Hippocampal formation (tissue), 2 donors: ENCODE results near the gene AFF1.
"Not testable (repeated sequence)": the region's sequence is repeated elsewhere in the genome, so short reads cannot be mapped to it uniquely, and the experiment has no call there.

ENCODE experiments used
- DNase-seq, 2 donors: peaks; one replicate each; lab custom pipeline; 2025; lab: John Stamatoyannopoulos, UW

The AFF1 gene

DNA sequence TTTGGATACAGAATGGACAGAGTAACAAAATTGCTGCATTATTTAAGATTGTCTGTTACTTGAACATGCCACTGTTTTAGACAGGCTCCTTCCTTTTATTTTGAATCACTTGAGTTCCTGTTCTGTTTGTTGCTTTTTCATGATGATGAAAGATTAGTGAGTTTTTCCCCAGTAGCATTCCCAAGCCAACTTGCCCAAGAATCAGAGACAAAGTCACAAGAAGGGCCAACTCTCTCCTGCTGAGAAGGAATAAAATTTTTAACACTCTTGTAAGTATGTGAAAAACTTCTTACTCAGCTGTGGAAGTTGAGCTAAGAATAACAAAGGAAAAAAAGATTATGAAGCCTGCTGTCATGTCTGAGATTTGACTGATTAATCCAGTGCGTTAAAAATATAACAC is 181.4 kb downstream of the AFF1 start:
- no peak for DNase-seq

DNA sequence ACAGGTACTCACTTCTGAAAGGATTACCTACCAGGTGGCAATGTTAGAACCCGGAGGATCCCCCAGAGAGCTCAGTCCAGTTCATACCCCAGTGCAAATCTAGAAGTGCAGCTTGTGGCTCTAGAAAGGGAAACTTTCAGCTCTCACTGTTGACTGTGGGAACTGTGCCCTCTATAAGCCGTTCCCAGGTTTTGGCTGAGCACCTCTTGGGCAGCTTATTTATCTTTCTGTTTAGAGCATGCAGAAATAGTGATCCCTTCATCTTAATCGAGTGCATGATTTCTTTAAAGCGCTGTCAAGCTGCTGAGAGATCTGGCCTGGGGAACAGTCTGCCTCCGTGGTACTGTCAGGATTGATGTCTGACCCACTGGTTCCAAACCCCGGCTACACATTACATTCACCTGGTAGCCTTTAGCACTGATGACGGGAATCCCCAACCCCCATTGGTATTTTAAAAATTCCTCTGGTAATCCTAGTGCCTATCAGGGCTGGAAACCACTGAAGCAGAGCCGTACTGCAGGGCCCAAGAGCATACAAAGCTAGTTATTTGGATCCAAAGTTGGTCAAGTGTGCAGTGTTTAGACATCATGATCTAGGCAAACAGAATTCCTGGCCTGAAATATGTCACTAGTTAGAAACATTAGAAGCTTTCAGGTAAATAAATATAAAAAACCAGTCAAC is 182.4 kb downstream of the AFF1 start:
- no peak for DNase-seq

DNA sequence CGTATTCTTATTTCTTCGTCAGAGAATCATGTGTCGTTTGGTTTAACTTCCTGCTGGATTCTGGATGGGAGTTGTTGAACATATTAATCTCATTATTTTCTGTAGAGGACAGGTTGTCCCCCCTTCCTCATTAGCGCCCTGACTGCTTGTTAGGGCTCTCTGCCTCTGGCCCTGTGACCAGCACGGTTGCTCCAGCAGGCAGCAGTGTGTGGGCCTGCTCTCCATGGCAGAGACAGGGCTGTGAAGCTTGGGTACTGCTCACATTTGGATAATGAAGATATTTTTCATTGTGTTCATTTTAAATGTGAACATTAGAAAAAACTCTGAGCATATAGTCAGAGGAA is 182.9 kb downstream of the AFF1 start:
- DNase-seq, result no peak

DNA sequence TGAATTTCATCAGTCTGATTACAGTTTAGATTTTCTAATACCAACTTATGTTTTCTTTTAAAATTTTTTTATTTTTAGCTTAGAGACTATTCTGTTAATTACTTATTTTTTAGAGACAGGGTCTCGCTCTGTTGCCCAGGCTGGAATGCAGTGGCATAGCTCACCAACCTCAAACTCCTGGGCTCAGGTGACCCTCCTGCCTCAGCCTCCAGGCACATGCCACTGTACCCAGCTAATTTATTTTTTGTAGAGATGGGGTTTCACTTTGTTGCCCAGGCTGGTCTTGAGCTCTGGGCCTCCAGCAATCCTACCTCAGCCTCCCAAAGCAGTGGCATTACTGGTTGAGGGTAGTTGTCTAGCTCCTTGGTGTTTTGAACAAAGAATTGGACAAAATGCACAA is 183.6 kb downstream of the AFF1 start:
- no peak for DNase-seq

DNA sequence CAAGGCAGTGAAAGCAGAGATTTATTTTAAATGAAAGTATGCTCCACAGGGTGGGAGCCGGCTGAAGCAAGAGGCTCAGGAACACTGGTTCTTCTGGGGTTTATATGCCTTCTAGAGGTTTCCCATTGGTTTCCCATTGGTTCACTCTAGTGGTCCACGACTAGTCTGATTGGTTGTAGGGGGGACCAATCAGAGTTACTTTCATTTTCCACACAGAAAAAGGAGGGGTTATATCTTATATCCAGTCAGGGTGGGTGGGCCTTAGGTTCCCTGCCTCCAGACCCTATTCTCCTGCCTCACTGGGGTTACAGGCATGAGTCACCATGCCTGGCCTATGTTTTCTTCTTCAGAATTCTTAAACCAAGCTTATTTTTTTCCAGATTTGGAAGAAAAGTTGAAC is 184.0 kb downstream of the AFF1 start:
- DNase-seq, result no peak

DNA sequence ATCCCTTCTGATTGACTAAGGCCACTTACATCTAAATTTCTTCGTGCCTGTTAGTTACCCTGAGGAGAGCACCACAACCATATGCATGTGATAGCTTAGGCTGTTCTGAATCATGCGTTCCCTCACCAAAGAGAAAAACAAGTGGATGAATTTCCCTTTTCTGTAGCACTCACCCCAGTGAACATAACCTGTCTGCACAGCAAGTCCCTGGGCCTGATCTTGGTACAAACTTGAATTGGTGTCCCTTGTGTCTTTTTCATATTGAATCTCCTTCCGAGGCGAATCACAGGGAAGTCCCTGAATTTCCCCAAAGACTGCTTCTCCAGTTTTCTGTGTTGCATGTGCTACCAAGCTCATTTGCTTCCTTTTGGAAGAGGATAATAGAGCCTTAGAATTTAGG is 185.2 kb downstream of the AFF1 start:
- no peak for DNase-seq

DNA sequence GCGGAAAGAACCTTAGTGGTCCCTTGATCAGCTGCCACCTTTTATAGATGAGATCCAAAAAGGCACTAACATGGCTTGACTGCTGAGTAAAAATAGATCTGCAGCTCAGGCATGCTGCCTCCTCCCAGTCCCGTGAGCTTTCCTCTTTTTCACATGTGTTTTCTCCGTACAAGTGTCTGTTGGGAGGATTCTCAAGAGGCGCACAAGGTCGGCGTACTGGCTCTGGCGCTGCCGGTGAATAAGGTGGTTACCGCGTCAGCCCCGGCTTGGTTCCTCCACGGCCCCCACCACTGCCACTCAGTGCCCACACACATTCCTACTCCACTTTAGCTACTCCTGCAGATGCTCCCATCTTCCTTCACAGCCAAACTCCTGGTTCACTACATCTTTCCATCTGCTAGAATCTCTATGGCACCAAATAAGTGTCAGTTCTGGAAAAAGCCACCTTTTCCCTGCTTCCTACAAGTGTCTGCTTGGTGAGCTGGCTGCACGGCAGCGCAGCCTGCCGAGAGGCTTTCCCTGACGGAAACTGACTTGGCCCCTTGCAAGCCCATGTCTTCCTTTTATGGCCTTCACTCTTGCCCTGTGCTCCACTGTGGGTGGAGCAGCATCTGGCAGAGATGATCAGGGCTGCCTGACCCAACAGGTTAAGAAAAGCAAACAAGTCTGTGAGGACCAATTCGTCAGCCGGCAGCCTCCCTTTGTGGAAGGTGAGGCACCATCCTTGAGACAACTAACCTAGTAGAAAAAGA is 185.8 kb downstream of the AFF1 start:
- DNase-seq, result no peak

DNA sequence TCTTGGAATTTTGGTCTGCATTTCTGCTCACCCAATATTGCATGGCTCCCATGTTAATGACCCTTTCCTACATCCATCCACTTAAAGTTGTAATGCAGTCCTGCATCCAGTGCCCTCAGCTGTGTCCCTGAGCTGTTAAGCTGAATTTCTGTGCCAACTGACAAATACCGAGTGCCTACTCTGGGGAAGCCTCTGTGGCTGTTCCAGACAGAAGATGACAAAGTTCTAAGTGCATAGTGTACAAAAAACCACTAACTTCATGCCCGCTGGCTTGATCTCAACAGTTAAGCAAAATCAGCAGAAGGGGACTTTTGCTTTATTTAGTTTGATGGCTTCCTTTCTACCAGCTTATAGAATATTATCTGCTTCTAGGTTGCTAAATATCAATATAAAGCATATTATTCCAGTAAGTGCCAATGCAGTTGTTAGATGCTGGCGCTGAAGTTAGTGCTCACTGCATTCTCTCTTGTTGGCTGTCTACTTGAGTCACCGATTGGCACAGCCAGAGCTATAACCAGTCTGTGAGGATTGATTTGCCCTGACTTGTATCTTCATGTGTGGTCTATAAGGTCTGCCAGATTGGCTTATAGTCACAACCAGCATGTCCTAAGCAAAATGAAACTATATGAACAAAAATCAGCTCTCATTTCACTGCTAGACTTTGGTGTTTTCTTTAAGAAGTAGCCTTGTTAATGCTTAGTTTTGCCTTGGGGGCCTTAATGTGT is 186.7 kb downstream of the AFF1 start:
- DNase-seq, result no peak

DNA sequence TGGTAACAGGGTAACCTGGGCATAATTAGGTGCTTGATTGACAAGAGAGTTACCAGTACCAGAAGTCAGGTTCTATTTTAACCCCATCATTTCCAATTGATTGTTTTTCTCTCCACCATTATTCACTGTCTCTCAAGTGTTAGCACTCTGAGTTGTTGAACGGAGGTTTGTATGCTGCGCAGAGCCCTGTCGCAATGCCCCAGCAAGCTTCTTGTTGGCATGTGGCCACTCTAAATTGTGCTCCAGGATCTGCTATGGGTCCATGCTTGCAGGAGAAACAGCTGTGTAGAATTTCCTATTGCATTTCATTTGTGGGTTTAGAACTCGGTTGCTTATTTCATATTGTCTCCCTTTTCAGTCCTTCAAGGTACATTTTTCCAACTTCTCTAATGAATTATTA is 187.4 kb downstream of the AFF1 start:
- no peak for DNase-seq

DNA sequence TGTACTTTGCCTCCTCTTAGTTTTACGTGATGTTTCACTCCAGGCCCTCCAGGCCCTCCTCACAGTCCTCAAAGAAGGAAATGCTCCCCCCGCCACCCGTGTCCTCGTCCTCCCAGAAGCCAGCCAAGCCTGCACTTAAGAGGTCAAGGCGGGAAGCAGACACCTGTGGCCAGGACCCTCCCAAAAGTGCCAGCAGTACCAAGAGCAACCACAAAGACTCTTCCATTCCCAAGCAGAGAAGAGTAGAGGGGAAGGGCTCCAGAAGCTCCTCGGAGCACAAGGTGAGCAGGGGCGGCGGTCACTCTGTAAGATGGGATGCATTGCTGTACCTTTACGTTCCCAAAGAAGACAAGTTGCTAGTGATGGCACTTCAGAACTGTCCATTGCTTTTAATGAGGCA is 191.2 kb downstream of the AFF1 start:
- no peak for DNase-seq

DNA sequence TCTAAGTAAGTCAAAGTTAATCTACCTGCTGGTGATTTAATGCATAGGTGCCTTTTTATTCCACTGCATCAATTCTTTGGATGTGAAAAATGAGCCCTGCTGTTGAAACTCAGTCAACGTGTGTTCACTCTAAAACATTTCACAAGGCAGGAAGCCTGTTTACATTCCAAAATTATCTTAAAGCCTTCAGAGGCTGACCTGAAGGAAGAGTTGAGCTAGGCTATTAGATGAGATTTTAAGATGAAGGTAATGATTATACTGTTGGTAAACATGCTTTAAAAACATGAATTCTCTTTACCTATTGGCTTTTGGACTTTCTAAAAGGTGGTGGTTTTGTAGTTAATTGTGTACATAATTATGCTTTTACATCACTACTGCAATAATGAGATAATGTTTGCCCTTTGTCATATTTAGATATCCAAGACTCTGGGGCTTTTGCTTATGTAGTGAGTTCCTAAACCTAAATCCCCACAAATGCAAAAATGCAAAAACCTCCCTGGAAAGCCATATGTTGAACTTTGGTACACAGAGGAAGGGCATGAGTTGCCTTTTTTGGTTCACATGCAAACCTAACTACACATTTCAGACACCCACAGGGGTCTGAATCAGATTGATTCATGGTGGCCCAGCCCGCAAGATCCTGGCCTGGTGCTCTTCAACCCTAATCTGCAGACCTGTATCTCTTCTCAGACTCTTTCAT is 193.3 kb downstream of the AFF1 start:
- no peak for DNase-seq

DNA sequence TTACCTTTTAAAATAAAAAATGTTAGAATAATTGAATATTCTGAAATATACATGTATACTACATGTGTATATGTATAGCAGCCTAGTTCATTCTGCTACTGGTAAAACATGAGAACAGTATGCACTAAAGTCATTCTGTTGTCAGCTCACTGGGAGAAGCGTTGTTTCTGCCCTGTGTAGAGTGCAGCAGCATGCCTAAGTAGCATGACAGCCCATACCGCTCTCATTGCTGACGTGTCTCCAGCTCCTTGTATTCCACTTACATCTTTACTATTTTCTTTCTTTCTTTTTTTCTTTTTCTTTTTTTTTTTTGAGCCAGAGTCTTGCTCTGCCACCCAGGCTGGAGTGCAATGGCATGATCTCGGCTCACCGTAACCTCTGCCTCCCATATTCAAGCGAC is 194.9 kb downstream of the AFF1 start:
- no peak for DNase-seq

DNA sequence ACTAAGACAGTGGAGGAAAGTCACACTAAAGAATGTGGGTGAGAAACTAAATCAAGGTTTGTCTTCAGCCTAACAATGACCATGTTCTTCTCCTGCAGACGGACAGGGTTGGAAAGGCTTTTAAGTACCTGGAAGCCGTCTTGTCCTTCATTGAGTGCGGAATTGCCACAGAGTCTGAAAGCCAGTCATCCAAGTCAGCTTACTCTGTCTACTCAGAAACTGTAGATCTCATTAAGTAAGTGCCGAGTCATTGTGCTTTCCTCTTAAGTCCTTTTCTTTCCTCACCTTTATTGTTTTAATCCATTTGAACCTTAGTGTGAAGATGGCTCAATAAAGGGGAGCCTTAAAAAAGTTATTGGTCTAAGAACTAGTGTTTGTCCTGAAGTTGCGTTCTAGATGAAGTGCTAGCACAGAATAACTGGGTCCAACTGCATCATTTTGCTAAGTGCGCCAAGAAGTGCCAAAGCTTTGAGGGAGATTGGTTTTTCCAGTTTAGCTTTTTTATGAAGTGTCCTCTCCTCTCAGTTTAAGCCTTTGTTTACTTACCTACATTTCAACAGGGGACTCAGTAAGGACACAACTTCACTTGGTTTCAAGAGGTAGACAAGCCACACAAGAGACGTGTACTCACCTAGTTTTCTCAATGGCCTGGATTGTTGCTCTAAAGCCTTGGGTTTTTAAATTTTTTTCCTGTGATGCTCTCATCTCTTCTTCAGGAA is 196.3 kb downstream of the AFF1 start:
- no peak for DNase-seq

DNA sequence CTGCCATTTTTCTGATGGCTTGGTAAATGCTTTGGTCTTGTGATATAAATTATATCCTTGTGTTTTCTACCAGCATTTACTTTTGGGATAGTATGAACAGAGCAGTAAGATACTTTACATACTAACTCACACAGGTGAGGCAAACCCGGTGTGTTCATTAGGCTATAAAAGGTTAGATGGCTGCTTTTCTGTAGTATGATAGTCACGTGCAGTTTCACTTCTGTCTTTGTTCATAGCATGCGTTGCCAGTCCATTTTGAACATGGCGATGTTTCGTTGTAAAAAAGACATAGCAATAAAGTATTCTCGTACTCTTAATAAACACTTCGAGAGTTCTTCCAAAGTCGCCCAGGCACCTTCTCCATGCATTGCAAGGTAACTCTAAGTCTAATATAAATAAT is 197.2 kb downstream of the AFF1 start:
- no peak for DNase-seq

DNA sequence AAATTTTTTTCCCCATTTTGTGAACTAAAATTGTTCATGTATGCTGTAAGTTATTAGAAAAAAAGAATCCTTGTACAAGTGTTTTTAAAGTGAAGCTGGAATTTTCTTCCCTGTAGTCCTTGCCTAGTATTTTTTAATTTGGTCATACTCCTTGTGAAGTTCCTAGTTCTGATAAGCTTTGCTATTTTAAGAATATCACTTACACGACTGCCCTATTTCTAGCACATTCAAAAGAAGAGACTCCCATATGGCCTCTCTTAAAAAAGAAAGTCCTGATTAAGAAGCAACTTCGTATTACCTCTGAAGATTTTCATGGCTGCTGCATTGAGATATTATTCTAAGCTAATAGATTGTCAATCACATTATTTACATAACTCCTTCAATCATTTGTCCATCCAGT is 198.4 kb downstream of the AFF1 start:
- DNase-seq, result no peak

DNA sequence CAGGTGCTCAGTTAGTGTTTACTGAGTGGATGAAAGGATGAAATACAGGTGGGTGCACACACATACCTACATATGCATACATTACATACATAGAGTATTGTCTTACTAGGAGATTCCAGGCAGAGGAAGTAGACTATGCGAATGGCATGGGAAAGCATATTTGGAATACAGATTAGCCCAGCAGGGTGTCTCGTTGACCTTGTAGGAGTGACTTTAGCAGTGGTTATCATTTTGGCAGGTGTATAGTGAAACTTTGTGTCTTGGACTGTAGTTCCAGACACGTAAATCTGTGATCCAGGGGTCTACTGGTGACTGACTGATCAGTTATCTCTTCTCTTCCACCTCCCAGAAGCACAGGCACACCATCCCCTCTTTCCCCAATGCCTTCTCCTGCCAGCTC is 199.3 kb downstream of the AFF1 start:
- DNase-seq, result no peak

DNA sequence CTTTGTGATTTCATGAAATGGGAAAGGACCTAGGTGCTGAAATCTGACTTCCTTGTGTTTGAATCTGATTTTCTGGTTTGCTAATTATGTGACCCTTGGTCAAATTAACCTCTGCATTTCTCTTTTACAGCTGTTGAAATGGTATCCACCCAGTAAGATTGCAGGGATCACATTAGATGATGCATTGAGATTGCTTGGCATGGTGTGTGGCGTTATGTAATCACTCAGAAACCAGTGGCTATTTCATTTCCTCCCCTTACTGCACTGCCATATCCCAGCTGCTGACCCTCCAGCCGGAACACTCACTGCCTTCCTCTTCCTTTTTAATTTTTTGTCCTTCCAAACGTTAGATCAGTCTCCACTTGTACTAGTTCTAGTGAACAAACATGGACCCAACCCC is 206.6 kb downstream of the AFF1 start:
- DNase-seq, result no peak

DNA sequence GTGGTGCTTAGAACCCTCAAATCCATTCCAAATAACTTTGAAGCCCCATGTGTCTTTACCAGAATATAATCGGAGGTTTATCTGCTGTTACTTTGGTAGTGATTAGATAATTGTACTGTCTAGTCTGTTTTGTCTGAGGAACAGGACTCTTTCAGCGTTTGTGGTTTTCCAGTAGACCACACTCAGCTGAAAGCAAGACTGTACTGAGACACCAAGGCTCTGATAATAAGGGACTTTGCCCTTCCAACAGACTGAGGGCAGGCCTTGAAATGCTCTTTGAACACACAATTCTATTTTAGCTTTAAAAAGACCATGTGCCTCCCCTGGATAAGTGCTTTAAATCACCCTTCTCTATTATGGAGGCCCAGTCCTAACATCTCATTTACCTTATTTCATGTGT is 209.5 kb downstream of the AFF1 start:
- no peak for DNase-seq

DNA sequence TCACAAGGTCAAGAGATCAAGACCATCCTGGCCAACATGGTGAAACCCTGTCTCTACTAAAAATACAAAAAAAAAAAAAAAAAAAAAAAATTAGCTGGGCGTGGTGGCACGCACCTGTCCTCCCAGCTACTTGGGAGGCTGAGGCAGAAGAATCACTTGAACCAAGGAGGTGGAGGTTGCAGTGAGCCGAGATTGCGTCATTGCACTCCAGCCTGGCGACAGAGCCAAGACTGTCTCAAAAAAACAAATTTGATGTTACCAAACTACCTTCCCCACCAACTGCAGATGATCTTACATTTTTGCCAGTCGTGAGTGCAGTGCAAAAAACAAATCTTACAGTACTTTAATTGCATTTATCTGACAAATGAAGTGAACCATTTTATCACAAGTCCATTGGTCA is 211.1 kb downstream of the AFF1 start:
- not testable (repeated sequence) for DNase-seq

DNA sequence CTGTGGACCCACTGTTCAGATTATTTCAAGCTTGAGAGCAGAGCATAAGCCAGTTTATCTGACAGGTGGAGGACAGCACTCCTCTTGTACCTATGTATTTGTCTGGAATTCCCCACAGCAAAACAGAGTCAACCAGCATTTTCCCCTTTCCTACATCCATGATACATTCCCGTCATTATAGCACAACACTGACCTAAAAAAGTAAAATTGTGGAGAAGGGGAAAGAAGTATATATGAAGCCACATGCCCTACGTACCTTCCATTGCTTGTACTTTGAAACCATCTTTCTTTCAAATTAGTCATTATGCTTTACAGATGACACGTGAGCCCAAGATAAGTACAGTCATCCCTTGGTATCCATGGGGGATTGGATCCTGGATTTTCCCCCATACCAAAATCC is 212.3 kb downstream of the AFF1 start:
- no peak for DNase-seq

DNA sequence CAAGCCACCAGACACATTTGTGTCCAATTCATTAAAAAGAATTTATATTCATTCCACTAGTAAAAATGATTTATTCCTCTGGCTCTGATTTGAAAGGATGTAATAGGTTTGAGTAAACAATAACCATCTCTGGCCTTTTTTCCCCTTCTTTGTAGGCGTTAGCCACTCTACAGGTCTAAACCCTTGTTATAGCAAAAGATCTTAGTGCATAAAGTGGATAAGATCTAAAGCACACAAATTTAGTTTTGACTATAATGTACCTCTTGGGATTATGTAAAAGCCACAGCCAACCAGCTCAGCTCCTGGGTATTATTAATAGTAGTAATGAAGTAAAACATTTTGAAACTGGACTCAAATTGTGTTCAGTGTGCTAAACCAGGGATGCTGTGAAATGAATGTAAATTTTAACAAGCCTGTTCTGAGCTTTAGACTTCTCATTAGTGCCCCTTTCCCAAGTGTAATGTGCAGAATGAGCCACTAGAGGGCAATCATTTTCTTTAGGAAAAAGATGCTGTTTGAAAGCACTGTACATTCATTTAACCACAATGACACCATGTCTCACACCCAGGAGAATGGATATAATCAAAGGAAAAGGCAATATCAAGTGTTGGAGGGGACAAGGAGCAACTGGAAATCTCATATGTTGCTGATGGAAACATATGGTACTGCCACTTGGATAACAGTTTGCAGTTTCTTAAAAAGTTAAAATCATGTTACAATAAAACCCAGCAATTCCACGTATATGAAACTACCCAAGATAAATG is 215.9 kb downstream of the AFF1 start:
- DNase-seq, result peak; percentile 7 to 65
